SK-MEL-5 (cell line): ENCODE results near the gene CLSTN2. TPM values are rescaled to one million over a fixed set of nuclear protein-coding genes. Genes with fewer than 3 reads are reported as not detected.

Experiments
- DNase-seq: peaks from one replicate; pipeline ENCODE4 v3.0.0-alpha.2; 2016; ENCODE audit warnings: low read depth, low spot score
- in situ Hi-C: cut with HindIII; loops from 2 replicates; pipeline ENCODE4 v1.10.0; 2016; ENCODE audit warnings: low sequenced_read_pairs, high pct_unique_total_duplicates, low pct_unique_long_range_greater_than_20kb
- total RNA-seq: library from RNA; depleted of rRNA; stranded (reverse); fragments of >200 nt; shearing (Covaris generic); gene quantifications from 2 replicates; pipeline ENCODE4 v1.2.3, GENCODE V29; 2014

Gene CLSTN2
- total RNA-seq, 1 experiment from 2014 or later, result not detected

- no peak for DNase-seq
Measured at GRCh38 chr3:140467796-140468315, 532.9 kb downstream of the CLSTN2 start.

DNA sequence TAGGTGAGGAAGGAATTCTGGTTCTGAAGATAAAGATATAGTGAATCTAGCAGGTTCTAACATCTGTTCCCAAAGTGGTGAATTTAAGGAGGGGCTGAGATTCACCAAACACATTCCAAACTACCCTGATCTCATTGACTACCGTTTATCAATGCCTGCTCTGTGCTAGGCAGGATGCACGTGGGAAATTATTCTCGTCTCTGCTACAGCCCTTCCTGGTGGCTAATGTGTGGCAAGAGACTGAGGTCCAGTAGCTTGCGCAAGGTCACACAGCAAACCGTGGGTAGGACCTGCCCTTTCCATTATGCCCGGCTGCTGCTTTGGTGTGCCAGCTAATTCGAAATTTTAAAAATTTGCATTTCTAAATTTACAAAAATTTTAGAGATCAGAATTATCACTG is 533.4 kb downstream of the CLSTN2 start:
- in situ Hi-C loops, result no loop called here
- peak; percentile 82 for DNase-seq

More at GRCh38 chr3:140467796-140468315, 532.9 kb downstream of the CLSTN2 start:
- in situ Hi-C loops, result no loop called here

- in situ Hi-C loops, result no loop called here
- DNase-seq, result no peak
Measured at GRCh38 chr3:140469491-140469890, 534.5 kb downstream of the CLSTN2 start.

- in situ Hi-C loops, result no loop called here
- DNase-seq, result no peak
Measured at GRCh38 chr3:140470211-140470610, 535.2 kb downstream of the CLSTN2 start.

DNA sequence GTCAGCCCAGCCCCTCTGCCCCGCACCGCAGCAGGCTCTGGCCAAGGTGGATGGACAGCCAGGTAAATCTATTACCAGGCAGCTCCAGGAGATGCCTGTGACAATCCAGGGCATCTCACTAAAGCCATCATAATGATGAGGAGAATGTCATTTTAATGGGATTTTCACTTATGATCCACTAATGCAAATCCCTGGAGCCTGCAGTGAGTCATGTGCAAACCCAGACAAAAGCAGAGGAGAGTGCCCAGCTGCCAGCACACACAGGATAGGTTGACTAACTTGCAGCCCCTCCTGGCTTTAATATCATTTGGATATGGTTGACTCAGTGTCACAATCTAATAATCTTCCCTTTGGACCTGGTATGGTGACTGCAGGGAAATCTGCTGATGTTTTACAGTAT is 536.0 kb downstream of the CLSTN2 start:
- no peak for DNase-seq
- in situ Hi-C loops, result no loop called here

- DNase-seq, result no peak
- in situ Hi-C loops, result no loop called here
Measured at GRCh38 chr3:140472306-140473020, 537.5 kb downstream of the CLSTN2 start.

DNA sequence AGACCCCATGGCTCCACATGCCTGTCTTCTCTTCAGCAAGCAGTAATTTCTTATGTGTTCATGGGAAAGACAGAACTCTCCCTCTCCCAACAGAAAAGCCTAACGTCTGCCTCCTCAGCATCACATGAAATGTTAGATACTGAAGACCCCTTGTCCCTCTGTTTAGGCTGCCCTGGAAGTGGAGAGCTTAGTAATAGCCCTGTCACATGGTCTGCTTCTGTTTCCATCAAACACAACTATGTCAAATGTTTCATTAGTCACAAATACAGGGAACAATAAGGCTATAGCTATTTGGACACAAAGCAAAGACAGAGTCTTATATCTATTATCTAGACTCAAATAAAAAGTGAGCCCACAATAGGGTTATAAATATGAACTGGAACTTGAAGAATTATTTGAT is 552.6 kb downstream of the CLSTN2 start:
- in situ Hi-C loops, result no loop called here

GRCh38 chr3:140493271-140493670 is 558.3 kb downstream of the CLSTN2 start:
- in situ Hi-C loops, result no loop called here

More for the DNA sequence above, 552.6 kb downstream of the CLSTN2 start:
- DNase-seq, result peak; percentile 53

GRCh38 chr3:140494970-140495369 is 560.0 kb downstream of the CLSTN2 start:
- in situ Hi-C loops, result no loop called here
- DNase-seq, result no peak

More at GRCh38 chr3:140493271-140493670, 558.3 kb downstream of the CLSTN2 start:
- DNase-seq, result no peak

- in situ Hi-C loops, result no loop called here
- DNase-seq, result no peak
Measured at GRCh38 chr3:140497331-140497730, 562.3 kb downstream of the CLSTN2 start.

GRCh38 chr3:140499114-140499757 is 564.3 kb downstream of the CLSTN2 start:
- peak; percentile 64 for DNase-seq
- in situ Hi-C loops, result no loop called here

- in situ Hi-C loops, result no loop called here
- no peak for DNase-seq
Measured at GRCh38 chr3:140500473-140500872, 565.5 kb downstream of the CLSTN2 start.

- no peak for DNase-seq
- in situ Hi-C loops, result no loop called here
Measured at GRCh38 chr3:140501061-140501769, 566.2 kb downstream of the CLSTN2 start.

DNA sequence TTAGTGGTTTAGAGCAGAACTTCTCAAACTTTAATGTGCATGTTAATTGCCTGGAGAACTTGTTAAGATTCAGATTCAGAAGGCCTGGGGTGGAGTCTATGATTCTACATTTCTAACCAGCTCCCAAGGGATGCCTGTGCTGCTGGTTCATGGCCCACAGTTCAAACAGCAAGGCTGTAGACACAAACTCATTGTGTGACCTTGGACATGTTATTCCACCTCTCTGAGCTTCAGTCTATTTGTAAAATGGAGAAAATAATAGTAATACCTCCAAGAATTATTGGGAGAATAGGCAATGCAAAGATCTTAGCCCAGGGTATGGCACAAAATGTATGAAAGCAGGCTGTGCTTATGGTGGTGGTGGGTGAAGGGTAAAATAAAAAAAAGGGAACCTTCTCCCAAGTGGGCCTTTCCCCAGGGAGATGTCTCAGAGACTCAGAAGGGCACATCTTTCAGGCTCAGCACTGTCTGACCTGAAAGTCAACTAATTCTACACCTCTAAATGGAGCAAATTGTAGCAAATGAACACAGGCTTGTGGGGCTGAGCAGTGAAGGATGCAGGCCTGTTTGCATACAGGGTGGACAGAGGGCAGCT is 566.9 kb downstream of the CLSTN2 start:
- in situ Hi-C loops, result no loop called here
- no peak for DNase-seq

- peak; percentile 32 for DNase-seq
- in situ Hi-C loops, result no loop called here
Measured at GRCh38 chr3:140505213-140505612, 570.2 kb downstream of the CLSTN2 start.

GRCh38 chr3:140505876-140506275 is 570.9 kb downstream of the CLSTN2 start:
- in situ Hi-C loops, result no loop called here
- DNase-seq, result no peak

DNA sequence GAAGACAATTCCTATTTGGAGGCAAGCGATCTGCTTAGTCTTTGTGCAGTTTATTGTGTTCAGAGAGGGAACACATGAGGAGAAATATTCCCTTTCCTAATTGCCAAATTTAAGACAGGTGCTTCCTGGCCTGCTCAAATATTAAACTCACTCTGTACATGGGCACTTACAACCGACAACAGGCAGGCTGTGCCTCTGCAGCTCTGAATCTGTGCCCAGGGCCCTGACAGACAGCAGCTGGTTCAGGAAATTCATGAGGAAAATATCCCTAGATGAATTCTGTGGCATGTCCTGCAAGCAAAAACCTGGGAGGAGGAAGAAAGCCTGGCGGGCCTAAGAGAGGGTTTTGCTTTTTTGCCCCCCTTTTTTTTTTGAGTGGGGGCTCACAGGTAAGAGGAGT is 573.6 kb downstream of the CLSTN2 start:
- no peak for DNase-seq
- in situ Hi-C loops, result no loop called here

- DNase-seq, result no peak
- in situ Hi-C loops, result no loop called here
Measured at GRCh38 chr3:140509534-140509933, 574.5 kb downstream of the CLSTN2 start.
